WERI-Rb-1 (cell line): ENCODE data around the gene ATP11A.

Source experiments
- DNase-seq: peaks from one replicate; pipeline ENCODE4 v3.0.0-alpha.2; 2020
- H3K27ac ChIP-seq: fragments of 250-450 bp; sonication (Bioruptor Pico); 2 replicates; pipeline ENCODE4 v1.5.1; 2020; ENCODE audit warnings: mild to moderate bottlenecking, moderate library complexity
- H3K27me3 ChIP-seq: fragments of 250-450 bp; sonication (Bioruptor Pico); 2 replicates; pipeline ENCODE4 v1.5.1; 2021; ENCODE audit warnings: mild to moderate bottlenecking, low read depth, moderate library complexity; ENCODE audit not compliant: insufficient read depth, severe bottlenecking
- H3K36me3 ChIP-seq: fragments of 250-450 bp; sonication (Bioruptor Pico); 2 replicates; pipeline ENCODE4 v1.5.1; 2020; ENCODE audit warnings: mild to moderate bottlenecking, moderate library complexity
- H3K4me3 ChIP-seq: 2 replicates; pipeline ENCODE4 v1.5.1; 2011; ENCODE audit warnings: low read depth, mild to moderate bottlenecking, control low read depth, low read length
- H3K9me3 ChIP-seq: fragments of 250-450 bp; sonication (Bioruptor Pico); 2 replicates; pipeline ENCODE4 v1.5.1; 2021; ENCODE audit warnings: mild to moderate bottlenecking, moderate library complexity; ENCODE audit not compliant: severe bottlenecking
- CTCF ChIP-seq: IDR thresholded peaks from 2 replicates; pipeline ENCODE4 v1.5.1; 2011; ENCODE audit warnings: low read depth, mild to moderate bottlenecking, control low read depth, inconsistent platforms, low read length

The ATP11A gene

GRCh38 chr13:112898621-112899280 lies 208.9 kb downstream of the ATP11A start:
- H3K4me3 ChIP-seq, result no peak overlapping the region
- peak; percentile 20 for DNase-seq
- no peak for TF ChIP-seq CTCF
- H3K27ac ChIP-seq, result no peak overlapping the region
- peaks cover 4% of the 10 kb centered on the region for H3K36me3 ChIP-seq
- no peaks in the 10 kb centered on the region for H3K9me3 ChIP-seq
- no peaks in the 10 kb centered on the region for H3K27me3 ChIP-seq

GRCh38 chr13:112899281-112900225 lies 209.7 kb downstream of the ATP11A start:
- peak; percentile 10 for DNase-seq
- no peak overlapping the region for H3K27ac ChIP-seq
- no peaks in the 10 kb centered on the region for H3K9me3 ChIP-seq
- H3K4me3 ChIP-seq, result no peak overlapping the region
- peaks cover 4% of the 10 kb centered on the region for H3K36me3 ChIP-seq
- TF ChIP-seq CTCF, result no peak
- H3K27me3 ChIP-seq, result no peaks in the 10 kb centered on the region

GRCh38 chr13:112900226-112900600 lies 210.4 kb downstream of the ATP11A start:
- TF ChIP-seq CTCF, result no peak
- no peak for DNase-seq
- H3K27me3 ChIP-seq, result no peaks in the 10 kb centered on the region

GRCh38 chr13:112900691-112901091 lies 210.9 kb downstream of the ATP11A start:
- Histone ChIP-seq H3K9me3 (peaks cover 8% of the 10 kb centered on the region), H3K27me3 (no peaks in the 10 kb centered on the region), H3K4me3 (no peak overlapping the region), H3K27ac (no peak overlapping the region), H3K36me3 (peaks cover 15% of the 10 kb centered on the region)
- no peak for TF ChIP-seq CTCF
- peak; percentile 26 for DNase-seq

More at GRCh38 chr13:112900226-112900600, 210.4 kb downstream of the ATP11A start:
- Histone ChIP-seq H3K27ac (no peak overlapping the region), H3K36me3 (peaks cover 10% of the 10 kb centered on the region), H3K9me3 (peaks cover 4% of the 10 kb centered on the region), H3K4me3 (no peak overlapping the region)

- Histone ChIP-seq H3K4me3 (no peak overlapping the region), H3K27me3 (no peaks in the 10 kb centered on the region), H3K36me3 (peaks cover 18% of the 10 kb centered on the region), H3K9me3 (peaks cover 8% of the 10 kb centered on the region), H3K27ac (peak overlapping the region; percentile 89)
- DNase-seq, result peak; percentile 56
- TF ChIP-seq CTCF, result peak; percentile 38; the same call in 1 of the 2 replicates
Observed at GRCh38 chr13:112902101-112902651, 212.3 kb downstream of the ATP11A start.
